GM23338 (cell line): Measurements from ENCODE around the gene EDEM1. TPM values are rescaled to one million over a fixed set of nuclear protein-coding genes. Genes with fewer than 3 reads are reported as not detected.

Experiments
- ATAC-seq: fragments of 200-7000 bp; cut with Tn5 transposase; 3 replicates; pipeline ENCODE4 v1.9.1; 2020
- DNase-seq: peaks from one replicate; pipeline ENCODE4 v3.0.0-alpha.2; 2015; ENCODE audit warnings: low spot score
- H2AFZ ChIP-seq: fragments of 200-600 bp; sonication (generic); 2 replicates; pipeline ENCODE4 v1.8.0; 2016; ENCODE audit warnings: antibody characterized with exemption, mild to moderate bottlenecking, moderate library complexity
- H3F3A ChIP-seq: fragments of 200-600 bp; sonication (generic); replicated peaks from 2 replicates; pipeline ENCODE4 v1.8.0; 2017; ENCODE audit warnings: antibody characterized with exemption, mixed run types, low read depth
- H3K27ac ChIP-seq: fragments of 200-600 bp; sonication (generic); 2 replicates; pipeline ENCODE4 v1.6.1; 2016; ENCODE audit warnings: low read depth
- H3K27me3 ChIP-seq: fragments of 200-600 bp; sonication (generic); 2 replicates; pipeline ENCODE4 v1.8.0; 2016; ENCODE audit warnings: mild to moderate bottlenecking, mixed run types, moderate library complexity; ENCODE audit not compliant: insufficient read depth
- H3K36me3 ChIP-seq: fragments of 200-600 bp; sonication (generic); 2 replicates; pipeline ENCODE4 v1.8.0; 2016; ENCODE audit warnings: mild to moderate bottlenecking; ENCODE audit not compliant: insufficient read depth
- H3K4me1 ChIP-seq: fragments of 200-600 bp; sonication (generic); 2 replicates; pipeline ENCODE4 v1.8.0; 2016; ENCODE audit warnings: mild to moderate bottlenecking, moderate library complexity; ENCODE audit not compliant: insufficient read depth
- H3K4me2 ChIP-seq: fragments of 200-600 bp; sonication (generic); 2 replicates; pipeline ENCODE4 v1.7.1; 2017; ENCODE audit warnings: mixed run types
- H3K4me3 ChIP-seq: fragments of 200-600 bp; sonication (generic); 2 replicates; pipeline ENCODE4 v1.6.1; 2016; ENCODE audit warnings: mixed run types
- H3K79me2 ChIP-seq: fragments of 200-600 bp; sonication (generic); replicated peaks from 2 replicates; pipeline ENCODE4 v1.8.0; 2017; ENCODE audit warnings: mild to moderate bottlenecking; ENCODE audit not compliant: insufficient read depth
- H3K9me2 ChIP-seq: fragments of 200-600 bp; sonication (generic); 2 replicates; pipeline ENCODE4 v1.8.0; 2017; ENCODE audit not compliant: insufficient read depth
- H4K20me1 ChIP-seq: fragments of 200-600 bp; sonication (generic); replicated peaks from 2 replicates; pipeline ENCODE4 v1.8.0; 2017; ENCODE audit warnings: mild to moderate bottlenecking; ENCODE audit not compliant: insufficient read depth
- H3K27ac Mint-ChIP-seq: 2 replicates; pipeline ENCODE4 v1.8.0; 2020; ENCODE audit warnings: inconsistent platforms, mild to moderate bottlenecking, moderate library complexity, mixed read lengths
- H3K27me3 Mint-ChIP-seq: 3 replicates; pipeline ENCODE4 v1.8.0; 2022; ENCODE audit warnings: low read depth, mild to moderate bottlenecking, moderate library complexity, mixed read lengths, inconsistent platforms; ENCODE audit not compliant: insufficient read depth, poor library complexity
- H3K36me3 Mint-ChIP-seq: 3 replicates; pipeline ENCODE4 v1.8.0; 2021; ENCODE audit warnings: low read depth, mild to moderate bottlenecking, inconsistent platforms, moderate library complexity, mixed read lengths
- H3K4me1 Mint-ChIP-seq: 3 replicates; pipeline ENCODE4 v1.8.0; 2020; ENCODE audit warnings: mild to moderate bottlenecking, inconsistent platforms, mixed read lengths
- H3K4me3 Mint-ChIP-seq: 3 replicates; pipeline ENCODE4 v1.8.0; 2021; ENCODE audit warnings: moderate library complexity, mild to moderate bottlenecking, inconsistent platforms, mixed read lengths
- H3K9me3 Mint-ChIP-seq: 3 replicates; pipeline ENCODE4 v1.8.0; 2020; ENCODE audit warnings: moderate library complexity, mild to moderate bottlenecking, inconsistent platforms, mixed read lengths
- CREB1 ChIP-seq: fragments of 250-450 bp; sonication (Bioruptor Pico); IDR thresholded peaks from 2 replicates; pipeline ENCODE4 v1.5.0; 2020; ENCODE audit warnings: low read depth, mild to moderate bottlenecking, moderate library complexity
- EZH2 ChIP-seq: fragments of 200-600 bp; sonication (generic); IDR thresholded peaks from one replicate; pipeline ENCODE4 v1.8.0; 2017; ENCODE audit warnings: antibody characterized with exemption, mild to moderate bottlenecking, low read depth; ENCODE audit not compliant: unreplicated experiment
- EZH2phosphoT487 ChIP-seq: fragments of 200-600 bp; sonication (generic); IDR thresholded peaks from one replicate; pipeline ENCODE4 v1.8.1; 2018; ENCODE audit warnings: antibody characterized with exemption; ENCODE audit not compliant: unreplicated experiment
- JUNB ChIP-seq: IDR thresholded peaks from one replicate; pipeline ENCODE4 v1.6.1; 2016; ENCODE audit warnings: antibody characterized with exemption; ENCODE audit not compliant: unreplicated experiment
- REST ChIP-seq: IDR thresholded peaks from one replicate; pipeline ENCODE4 v1.6.1; 2018; ENCODE audit warnings: antibody characterized with exemption; ENCODE audit not compliant: unreplicated experiment
- ZNF114 ChIP-seq: fragments of 250-450 bp; sonication (Bioruptor Pico); IDR thresholded peaks from 2 replicates; pipeline ENCODE4 v1.5.0; 2020; ENCODE audit warnings: mild to moderate bottlenecking, moderate library complexity
- ZNF331 ChIP-seq: fragments of 250-450 bp; sonication (Bioruptor Pico); IDR thresholded peaks from 2 replicates; pipeline ENCODE4 v1.5.0; 2020; ENCODE audit warnings: low read depth, mild to moderate bottlenecking, moderate library complexity
- ZNF462 ChIP-seq: fragments of 250-450 bp; sonication (Bioruptor Pico); IDR thresholded peaks from 2 replicates; pipeline ENCODE4 v1.5.0; 2020; ENCODE audit warnings: mild to moderate bottlenecking, moderate library complexity
- polyA plus RNA-seq: library from polyadenylated mRNA; unstranded; fragments of >200 nt; fragmentation: Nextera tagmentation; extraction: Ambion mirVana; gene quantifications from 2 replicates; pipeline ENCODE4 v1.2.1, GENCODE V29; 2016
- total RNA-seq: library from RNA; depleted of rRNA; stranded (reverse); fragments of >200 nt; shearing (Covaris generic); gene quantifications from 2 replicates; pipeline ENCODE4 v1.2.3, GENCODE V29; 2014

The EDEM1 gene
- total and polyA plus RNA-seq, 2 experiments from 2014 or later, result 2.2 to 36.7 TPM

GRCh38 chr3:5248822-5249221 lies 61.3 kb downstream of the EDEM1 start (continued):
- TF ChIP-seq ZNF462 (no peak), JUNB (no peak), EZH2 (no peak)

GRCh38 chr3:5250467-5251195 lies 63.1 kb downstream of the EDEM1 start:
- H3K4me2 ChIP-seq, result no peak overlapping the region
- Mint-ChIP-seq H3K4me3 (no peak overlapping the region), H3K27me3 (peaks cover 7% of the 10 kb centered on the region)

GRCh38 chr3:5251196-5251583 lies 63.7 kb downstream of the EDEM1 start:
- Histone ChIP-seq H3K9me2 (no peaks in the 10 kb centered on the region), H3K27ac (no peak overlapping the region), H3F3A (no peaks in the 10 kb centered on the region), H3K4me1 (no peaks in the 10 kb centered on the region), H3K36me3 (no peaks in the 10 kb centered on the region), H3K4me2 (no peak overlapping the region), H3K4me3 (no peak overlapping the region), H4K20me1 (no peaks in the 10 kb centered on the region), H3K79me2 (no peaks in the 10 kb centered on the region), H2AFZ (no peak overlapping the region), H3K27me3 (no peaks in the 10 kb centered on the region)
- Mint-ChIP-seq H3K4me1 (no peaks in the 10 kb centered on the region), H3K4me3 (no peak overlapping the region), H3K9me3 (peaks cover 50% of the 10 kb centered on the region), H3K27me3 (peaks cover 6% of the 10 kb centered on the region), H3K27ac (no peak overlapping the region), H3K36me3 (no peaks in the 10 kb centered on the region)
- no peak for ATAC-seq
- no peak for DNase-seq
- TF ChIP-seq REST (no peak), EZH2phosphoT487 (no peak), ZNF114 (CRISPR knock-in tag) (no peak), ZNF331 (CRISPR knock-in tag) (no peak), EZH2 (no peak), CREB1 (CRISPR knock-in tag) (no peak), JUNB (no peak)

More at GRCh38 chr3:5250467-5251195, 63.1 kb downstream of the EDEM1 start:
- no peaks in the 10 kb centered on the region for H3K4me1 Mint-ChIP-seq
- Histone ChIP-seq H2AFZ (no peak overlapping the region), H3K27ac (no peak overlapping the region), H3K36me3 (no peaks in the 10 kb centered on the region), H3K4me1 (no peaks in the 10 kb centered on the region), H3F3A (no peaks in the 10 kb centered on the region), H3K9me2 (no peaks in the 10 kb centered on the region), H3K4me3 (no peak overlapping the region), H3K79me2 (no peaks in the 10 kb centered on the region), H3K27me3 (no peaks in the 10 kb centered on the region), H4K20me1 (no peaks in the 10 kb centered on the region)
- peaks cover 47% of the 10 kb centered on the region for H3K9me3 Mint-ChIP-seq
- TF ChIP-seq JUNB, result no peak
- no peak for ATAC-seq
- H3K36me3 Mint-ChIP-seq, result no peaks in the 10 kb centered on the region
- H3K27ac Mint-ChIP-seq, result no peak overlapping the region
- DNase-seq, result no peak
